Tibial nerve (tissue), 4 donors: Measurements from ENCODE around the gene CISD2.

Experiments
- EP300 ChIP-seq, 2 donors: sonication (generic); formaldehyde crosslinking; IDR thresholded peaks; one replicate each; pipeline ENCODE4 v1.6.1; 2017; ENCODE audit warnings: antibody characterized with exemption in 2 of 2, mild to moderate bottlenecking in 1 of 2
- POLR2A ChIP-seq, 2 donors: fragments of 450-650 bp; IDR thresholded peaks; one replicate each; pipeline ENCODE4 v1.6.1; 2017; ENCODE audit warnings: antibody characterized with exemption in 2 of 2, mild to moderate bottlenecking in 2 of 2, moderate library complexity in 2 of 2
- TF ChIP-seq, protein P1 (sequence below), 5 experiments: fragments of 200-600 bp in 3 of 5; fragments of 450-650 bp in 2 of 5; sonication (generic) in 3 of 5; IDR thresholded peaks; one replicate each; pipeline ENCODE4 v1.5.1; 2016 to 2019; ENCODE audit warnings: antibody characterized with exemption in 5 of 5, mild to moderate bottlenecking in 3 of 5, moderate library complexity in 2 of 5

DNA sequence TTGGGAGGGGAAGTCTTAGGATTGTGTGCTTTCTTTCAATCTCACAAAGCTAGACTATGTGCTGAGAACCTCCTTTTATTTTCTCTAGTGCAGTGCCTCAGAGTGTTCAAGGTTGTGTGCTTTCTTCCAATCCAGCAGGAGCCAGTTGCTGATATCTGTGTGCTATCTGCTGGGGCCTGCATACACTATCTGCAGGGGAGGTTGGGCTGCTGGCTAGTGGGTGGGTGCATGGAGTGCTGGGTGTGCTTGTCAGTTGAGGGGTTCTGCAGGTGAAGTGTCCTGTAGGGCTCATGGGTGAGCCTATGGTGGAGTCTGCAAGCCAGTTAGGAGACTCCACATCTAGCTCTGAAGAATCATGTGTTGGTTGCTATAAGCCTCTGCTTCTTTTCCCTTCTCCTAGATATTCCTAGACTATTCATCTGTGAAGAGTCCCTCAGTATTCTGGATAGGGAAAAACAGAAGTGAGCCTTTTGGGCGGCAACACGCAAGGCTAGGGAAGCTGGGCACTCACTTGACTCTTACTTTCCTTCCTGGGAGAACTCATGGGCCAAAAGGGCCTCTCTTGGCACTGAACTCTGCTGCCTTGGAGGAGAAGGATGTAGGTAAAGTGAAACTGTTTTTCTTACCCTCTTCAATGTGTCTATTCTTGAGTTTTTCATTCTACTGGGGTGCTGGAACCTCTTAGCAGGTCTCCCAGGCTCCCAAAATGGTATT is 8.0 kb upstream of the CISD2 start:
- TF ChIP-seq, protein P1, sequence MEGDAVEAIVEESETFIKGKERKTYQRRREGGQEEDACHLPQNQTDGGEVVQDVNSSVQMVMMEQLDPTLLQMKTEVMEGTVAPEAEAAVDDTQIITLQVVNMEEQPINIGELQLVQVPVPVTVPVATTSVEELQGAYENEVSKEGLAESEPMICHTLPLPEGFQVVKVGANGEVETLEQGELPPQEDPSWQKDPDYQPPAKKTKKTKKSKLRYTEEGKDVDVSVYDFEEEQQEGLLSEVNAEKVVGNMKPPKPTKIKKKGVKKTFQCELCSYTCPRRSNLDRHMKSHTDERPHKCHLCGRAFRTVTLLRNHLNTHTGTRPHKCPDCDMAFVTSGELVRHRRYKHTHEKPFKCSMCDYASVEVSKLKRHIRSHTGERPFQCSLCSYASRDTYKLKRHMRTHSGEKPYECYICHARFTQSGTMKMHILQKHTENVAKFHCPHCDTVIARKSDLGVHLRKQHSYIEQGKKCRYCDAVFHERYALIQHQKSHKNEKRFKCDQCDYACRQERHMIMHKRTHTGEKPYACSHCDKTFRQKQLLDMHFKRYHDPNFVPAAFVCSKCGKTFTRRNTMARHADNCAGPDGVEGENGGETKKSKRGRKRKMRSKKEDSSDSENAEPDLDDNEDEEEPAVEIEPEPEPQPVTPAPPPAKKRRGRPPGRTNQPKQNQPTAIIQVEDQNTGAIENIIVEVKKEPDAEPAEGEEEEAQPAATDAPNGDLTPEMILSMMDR (IDR thresholded peaks at IDR 0.05) = no peak
- TF ChIP-seq EP300 (IDR thresholded peaks at IDR 0.05) (no peak), POLR2A (IDR thresholded peaks at IDR 0.05) (no peak)
